ENCODE data around the gene SYT7.

GRCh38 chr11:61546663-61547062 lies 34.2 kb downstream of the SYT7 start:
- TF ChIP-seq TAF1 (IDR thresholded peaks at IDR 0.05; ENCODE audit: borderline replicate concordance, low read depth, low read length) (no peak), POLR2A (IDR thresholded peaks at IDR 0.05; ENCODE audit: low read depth, low read length) (no peak), POLR2AphosphoS5 (IDR thresholded peaks at IDR 0.05; ENCODE audit: low read depth, low read length) (no peak)

All from GM12892 (cell line).